OCI-M1 (cell line): ENCODE data around the gene NIPSNAP3A.
A peak's percentile ranks its signal among the peaks of the same experiment; 100 is the strongest.
"Not testable (repeated sequence)": the region's sequence is repeated elsewhere in the genome, so short reads cannot be mapped to it uniquely, and the experiment has no call there.

Experiments
- DNase-seq: peaks from one replicate; lab custom pipeline; 2025; lab: John Stamatoyannopoulos, UW

Gene NIPSNAP3A

DNA sequence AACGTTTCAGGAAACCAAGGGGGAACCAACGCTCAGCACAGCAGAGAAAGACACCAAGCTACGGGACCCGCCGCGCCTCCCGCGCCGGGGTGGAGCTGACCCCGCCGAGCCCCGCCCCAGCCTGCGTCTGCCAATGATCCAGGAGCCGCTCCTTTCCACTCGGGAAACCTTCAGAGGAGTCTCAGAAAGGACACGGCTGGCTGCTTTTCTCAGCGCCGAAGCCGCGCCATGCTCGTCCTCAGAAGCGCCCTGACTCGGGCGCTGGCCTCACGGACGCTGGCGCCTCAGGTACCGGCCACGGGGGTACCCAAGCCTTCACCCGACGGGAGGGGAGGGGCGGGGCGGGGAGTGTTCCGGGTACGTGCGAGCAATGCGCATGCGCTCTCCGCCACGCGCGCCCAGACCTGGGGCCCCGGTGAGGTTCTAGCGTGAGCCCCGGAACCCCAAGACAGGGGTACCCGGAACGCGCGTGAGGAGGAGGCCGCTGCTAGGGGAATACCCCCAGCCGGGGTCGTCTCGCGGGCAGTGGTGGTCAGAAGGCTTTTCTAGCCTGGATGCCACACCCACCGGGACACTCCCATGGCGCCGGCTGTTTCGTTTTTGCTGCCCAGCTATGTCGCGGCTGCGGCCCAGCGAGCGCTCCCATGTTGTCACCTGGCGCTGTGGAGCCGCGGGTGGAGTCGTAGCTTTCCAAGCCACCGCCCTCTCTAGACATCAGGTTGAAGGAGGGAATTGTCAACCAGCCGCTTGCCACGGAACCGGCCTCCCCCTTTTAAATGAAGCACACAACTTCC is at the start of gene NIPSNAP3A:
NIPSNAP3A (plus strand) TSS at position 119 of the 794 bp plus-strand sequence; CDS start at position 229, 110 bp downstream.
- DNase-seq, result peak; percentile 92

DNA sequence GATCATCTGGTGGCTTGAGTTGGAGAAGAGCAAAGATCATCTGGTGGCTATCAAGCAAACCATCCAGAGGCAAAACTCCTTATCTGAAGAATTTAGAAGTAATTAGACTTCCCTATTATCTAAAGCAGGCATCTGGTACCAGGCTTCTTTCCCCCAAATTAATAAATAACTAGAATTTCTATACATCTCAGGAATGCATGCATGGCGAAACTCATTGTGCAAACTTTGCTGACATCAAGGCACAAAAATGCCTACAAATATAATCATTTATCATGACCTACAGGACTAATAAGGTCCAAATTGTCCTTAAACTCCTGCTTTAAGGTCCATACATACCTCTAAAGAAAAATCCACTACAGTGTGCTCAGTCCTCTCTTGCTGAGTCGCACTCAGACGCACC is 47.2 kb upstream of the NIPSNAP3A start:
- no peak for DNase-seq

DNA sequence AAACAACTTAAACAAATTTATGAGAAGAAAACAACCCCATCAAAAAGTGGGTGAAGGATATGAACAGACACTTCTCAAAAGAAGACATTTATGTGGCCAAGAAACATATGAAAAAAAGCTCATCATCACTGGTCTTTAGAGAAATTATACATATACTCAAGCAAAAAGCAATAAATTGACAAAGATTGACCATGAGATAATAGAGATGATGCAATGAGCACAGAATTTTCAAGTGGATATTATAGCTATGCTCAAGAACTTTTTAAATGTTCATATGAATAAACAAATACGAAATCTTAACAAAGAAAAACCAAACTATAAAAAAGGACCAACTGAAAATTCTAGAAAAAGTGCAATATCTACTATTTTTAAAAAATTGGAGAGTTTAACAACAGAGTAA is 38.7 kb upstream of the NIPSNAP3A start:
- DNase-seq, result not testable (repeated sequence)

DNA sequence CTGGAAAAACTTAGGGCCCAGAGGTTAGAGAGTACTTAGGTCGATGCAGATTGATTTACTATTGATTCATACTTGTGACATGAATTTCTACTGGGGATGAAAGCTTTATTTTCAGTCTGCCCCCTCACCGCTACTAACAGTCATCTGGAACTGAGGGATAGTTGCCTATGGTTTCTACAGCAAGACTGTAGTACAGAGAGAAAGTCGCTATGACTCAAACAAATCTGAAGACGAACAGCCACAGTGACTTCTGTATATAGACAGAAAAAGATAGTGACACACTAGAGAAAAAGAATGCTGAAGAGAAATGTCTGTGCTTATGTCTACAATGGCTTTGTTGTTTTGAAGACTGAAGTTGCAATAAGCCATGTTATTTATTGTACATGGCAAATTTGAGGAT is 35.9 kb upstream of the NIPSNAP3A start:
- no peak for DNase-seq

DNA sequence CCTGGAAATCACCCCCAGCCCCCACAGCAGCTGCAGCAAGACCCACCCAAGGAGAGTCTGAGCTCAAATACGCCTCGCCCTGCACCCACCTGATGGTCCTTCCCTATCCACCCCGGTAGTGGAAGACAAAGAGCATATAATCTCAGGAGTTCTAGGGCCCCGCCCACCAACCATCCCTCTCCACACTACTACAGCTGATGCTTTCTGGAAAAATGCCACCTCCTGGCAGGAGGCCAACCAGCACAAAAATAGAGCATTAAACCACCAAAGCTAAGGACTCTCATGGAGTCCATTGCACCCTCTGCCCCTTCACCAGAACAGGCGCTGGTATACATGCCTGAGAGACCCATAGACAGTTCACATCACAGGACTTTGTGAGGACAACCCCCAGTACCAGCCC is 22.5 kb upstream of the NIPSNAP3A start:
- DNase-seq, result no peak

DNA sequence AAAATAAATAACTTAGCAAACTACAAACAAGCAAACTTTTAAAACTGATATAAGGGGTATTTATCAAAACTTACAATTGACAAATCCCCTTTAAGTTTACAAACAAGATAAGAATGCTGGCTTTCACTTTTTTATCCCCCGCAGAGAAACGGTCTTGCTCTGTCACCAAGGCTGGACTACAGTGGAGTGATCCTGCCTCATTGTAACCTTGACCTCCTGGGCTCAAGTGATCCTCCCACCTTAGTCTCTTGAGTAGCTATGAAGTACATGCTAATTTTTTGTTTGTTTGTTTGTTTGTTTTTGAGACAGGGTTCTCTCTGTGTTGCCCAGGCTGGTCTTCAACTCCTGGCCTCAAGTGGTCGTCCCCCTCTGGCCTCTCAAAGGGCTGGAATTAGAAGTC is 9.0 kb upstream of the NIPSNAP3A start:
- peak; percentile 15 for DNase-seq

DNA sequence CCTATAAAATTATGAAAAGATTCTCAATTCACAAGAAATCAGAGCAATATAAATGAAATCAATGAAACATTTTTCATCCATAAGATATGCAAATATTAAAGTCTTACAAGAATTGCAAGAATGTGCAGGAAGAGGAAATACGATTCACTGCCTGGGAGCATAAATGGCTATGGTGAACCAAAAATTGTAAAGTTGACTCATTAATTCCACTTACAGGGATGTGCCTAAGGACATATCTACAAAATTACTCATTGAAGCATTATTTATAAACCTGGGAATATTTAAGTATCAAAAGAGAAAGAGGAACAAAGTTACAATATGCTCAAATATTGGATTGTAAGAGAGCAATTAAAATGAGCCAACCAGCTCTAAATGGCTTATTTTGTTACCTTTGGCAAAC is 6.9 kb upstream of the NIPSNAP3A start:
- DNase-seq, result no peak

DNA sequence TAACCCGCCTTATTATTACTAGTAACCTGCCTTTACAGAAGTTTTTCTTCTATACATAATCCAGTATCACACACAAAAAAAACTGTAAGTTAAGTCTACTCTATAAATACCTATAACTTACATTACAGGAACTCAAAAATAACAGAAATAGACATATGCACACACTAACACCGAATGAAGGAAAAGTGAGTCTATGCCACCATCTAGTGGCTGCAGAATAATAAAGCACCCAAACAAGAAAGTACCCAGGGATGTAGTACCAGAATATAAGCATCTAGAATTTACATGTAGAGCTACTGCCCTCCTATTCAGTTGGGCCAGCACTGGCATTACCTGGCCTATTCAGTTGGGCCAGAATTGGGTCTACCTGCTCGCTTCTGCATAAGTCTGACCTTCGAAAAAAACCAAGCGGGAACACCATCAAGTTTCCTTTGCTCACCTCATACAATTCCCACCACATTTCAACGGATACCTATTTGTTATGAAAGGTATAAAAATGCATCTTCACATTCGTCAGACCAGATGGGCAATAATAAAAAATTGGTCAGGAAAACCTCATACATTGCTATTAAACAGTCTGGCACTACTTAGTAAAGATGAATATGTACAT is 4.0 kb upstream of the NIPSNAP3A start:
- DNase-seq, result peak; percentile 83

DNA sequence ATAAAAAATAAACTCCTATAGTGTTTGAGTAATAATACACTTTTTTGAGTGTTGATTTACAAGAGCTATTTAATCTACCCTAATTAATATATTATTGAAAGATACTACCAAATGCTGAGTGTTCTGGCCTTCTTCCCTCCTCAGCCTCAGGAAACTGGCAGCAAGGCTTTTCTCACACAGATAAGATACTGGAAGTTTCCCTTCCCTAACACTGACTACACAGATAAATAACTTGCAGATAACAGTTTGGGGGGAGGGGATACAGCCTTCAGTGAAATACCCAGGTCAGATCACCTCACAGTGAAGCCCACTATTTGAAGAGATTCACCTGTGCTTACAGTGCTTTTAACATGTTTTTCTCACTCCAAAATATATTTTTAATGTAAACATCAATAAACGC is 1.6 kb upstream of the NIPSNAP3A start:
- peak; percentile 58 for DNase-seq

DNA sequence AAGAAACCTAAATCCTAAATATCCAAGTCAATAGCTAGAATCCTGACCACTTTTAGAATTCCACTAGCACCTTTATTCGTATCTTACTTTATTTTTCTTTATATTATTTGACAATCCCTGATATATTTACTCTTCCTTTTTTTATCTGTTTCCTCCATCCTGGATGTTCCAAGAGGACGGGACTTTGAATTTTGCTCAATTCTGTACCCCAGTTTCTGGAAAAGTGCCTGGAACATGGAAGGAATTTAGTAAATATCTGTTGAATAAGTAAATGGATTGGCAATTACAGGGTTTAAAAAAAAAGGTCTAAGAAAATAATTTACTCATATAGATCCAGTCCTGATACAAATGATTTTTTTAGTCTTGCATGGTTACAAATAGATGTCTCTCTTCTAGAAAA is 1.2 kb upstream of the NIPSNAP3A start:
- DNase-seq, result no peak

DNA sequence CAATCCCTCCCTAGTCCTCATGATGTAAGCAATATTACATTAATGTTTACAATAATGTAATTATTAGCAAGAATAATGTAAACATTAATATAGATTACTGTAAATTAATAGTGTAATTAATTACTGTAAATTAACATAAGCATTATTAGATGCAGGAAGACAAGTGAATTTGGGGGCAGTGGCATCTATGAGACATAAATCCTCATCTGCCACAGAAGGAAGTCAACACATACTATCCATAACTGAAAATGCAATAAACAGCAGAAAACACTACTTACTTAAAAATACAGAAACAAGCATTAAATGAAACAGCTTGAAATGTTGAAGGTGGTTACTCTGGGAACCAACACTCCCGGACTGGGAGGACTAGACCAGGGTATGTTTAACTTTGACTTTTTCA is 685 bp upstream of the NIPSNAP3A start:
- peak; percentile 66 for DNase-seq

DNA sequence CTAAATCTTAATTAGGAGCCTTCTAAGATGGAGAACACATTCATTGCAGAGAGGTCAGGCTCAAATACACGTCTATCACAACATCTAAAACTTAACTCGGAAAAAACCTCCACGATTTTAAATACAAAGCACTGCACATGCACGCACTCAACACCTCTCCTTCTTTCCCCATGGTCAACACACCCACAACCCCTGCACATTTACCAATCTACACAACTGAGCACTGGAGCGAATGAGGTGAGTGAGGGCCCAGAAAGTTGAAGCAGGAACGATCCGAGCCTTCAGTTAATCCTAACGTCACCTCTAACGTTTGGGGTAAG is 278 bp upstream of the NIPSNAP3A start:
- DNase-seq, result no peak

DNA sequence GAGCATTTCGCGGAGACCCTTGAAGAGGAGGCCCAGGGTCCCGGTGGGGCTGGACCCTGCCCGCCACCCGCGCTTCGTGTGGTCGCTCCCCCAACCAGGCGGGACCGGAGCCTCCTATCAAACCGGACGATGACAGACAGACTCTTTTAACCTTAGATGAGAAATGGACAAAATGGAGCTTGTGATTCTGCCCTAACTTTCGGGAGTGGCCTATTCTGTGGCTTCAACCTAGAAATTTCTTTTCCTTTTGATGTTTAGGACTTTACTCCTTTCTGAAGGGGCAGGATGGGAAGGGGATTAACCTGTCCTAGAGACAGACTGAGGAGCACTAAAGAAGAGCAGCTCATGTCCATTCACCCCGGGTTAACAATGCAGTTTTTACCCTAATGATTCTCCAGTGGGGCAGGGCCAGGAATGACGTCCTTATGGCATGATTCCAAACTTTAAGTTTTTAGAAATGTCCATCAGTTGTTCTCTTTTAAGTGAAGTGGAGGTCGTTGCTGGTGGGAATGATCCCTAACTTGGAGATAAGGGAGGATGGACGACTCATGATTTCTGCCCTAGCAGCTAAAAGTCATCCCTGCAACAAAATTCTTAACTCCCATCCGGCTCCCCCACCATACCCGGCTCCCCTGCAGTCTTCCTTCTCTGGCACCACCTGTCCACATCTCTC is 1.0 kb downstream of the NIPSNAP3A start:
- peak; percentile 53 for DNase-seq

DNA sequence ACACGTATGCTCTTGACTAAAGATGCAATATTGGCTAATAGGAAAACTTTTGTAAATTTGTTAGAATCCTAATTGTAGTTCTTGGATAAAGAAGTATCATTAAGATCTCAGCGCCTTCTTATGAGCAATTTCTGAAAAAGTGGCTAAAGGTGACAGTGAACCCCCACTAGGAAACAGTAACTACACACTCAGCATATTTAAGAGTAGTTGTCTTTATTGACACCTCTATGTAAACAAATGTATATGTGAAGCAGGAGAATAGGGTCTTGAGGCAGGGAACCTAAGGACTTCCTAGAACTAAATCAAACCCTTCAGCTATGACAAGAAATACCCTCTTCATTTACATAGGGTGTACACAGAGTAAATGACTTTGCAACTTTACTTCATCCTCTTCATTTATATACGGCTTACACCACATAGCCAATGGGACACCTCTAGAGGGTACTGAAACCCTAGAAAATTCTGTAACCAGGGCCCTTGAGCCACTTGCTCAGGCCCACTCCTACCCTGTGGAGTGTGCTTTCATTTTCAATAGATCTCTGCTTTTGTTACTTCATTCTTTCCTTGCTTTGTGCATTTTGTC is 2.8 kb downstream of the NIPSNAP3A start:
- DNase-seq, result peak; percentile 86

DNA sequence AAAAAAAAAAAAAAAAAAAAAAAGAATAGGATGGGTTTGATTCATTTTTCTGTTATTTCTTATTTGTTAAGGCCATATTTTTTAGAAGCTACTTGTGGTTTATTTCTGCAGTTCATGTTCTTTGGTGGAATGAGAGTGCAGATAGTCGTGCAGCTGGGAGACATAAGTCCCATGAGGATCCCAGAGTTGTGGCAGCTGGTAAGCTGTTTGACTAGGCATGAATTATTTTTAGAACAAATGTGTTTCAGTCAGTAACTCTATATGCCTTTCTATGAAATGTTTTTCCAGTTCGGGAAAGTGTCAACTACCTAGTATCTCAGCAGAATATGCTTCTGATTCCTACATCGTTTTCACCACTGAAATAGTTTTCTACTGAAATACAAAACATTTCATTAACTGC is 11.5 kb downstream of the NIPSNAP3A start:
- no peak for DNase-seq

DNA sequence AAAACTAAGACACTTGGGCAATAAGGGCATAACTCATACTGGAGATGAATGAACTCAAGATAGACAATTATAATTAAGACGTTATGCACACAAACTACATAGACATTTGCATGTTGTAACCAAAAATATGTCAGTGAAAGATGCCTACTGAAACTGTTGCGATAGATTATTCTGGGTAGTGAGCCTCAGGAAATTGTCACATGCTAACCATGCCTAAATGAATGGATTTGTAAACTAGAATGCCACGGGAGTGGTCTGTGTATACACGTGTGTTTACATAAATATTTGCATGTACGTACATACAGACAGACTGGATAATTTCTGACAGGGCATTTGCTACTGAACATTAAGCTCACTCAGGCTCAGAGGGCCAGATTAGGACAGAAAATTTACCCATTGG is 17.7 kb downstream of the NIPSNAP3A start:
- peak; percentile 46 for DNase-seq

DNA sequence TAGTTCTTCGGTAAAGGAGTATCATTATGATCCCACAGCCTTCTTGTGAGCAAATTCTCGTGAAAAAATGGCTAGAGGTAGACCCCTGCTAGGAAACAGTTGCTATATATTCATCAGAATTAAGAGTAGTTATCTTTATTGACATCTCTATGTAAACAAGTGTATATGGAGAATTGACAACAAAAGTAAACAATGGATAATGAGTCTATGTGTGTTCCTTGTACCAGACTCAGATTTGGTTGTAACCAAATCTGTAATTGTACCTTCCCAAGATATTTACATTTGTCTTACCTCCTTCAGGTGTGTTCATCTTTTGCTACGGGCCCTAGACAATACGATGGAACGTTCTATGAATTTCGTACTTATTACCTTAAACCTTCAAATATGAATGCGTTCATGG is 18.5 kb downstream of the NIPSNAP3A start:
- DNase-seq, result no peak

DNA sequence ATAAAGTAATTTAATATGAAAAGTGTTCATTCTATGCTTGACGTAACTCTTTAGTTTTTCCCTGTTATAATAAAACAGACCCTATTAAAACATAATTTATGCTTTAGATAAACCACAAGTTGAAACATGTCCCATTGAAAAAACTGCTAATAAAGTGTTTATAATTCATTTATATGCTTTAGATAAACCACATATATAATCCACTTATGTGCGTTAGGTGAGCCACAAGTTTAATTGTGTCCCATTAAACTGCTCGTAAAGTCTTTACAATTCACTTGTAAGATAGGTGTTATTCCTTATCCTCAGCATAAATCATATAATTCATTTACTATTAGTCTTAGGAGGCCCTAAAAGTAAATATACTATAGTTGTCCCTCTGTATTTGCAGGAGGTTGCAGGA is 20.0 kb downstream of the NIPSNAP3A start:
- DNase-seq, result no peak

DNA sequence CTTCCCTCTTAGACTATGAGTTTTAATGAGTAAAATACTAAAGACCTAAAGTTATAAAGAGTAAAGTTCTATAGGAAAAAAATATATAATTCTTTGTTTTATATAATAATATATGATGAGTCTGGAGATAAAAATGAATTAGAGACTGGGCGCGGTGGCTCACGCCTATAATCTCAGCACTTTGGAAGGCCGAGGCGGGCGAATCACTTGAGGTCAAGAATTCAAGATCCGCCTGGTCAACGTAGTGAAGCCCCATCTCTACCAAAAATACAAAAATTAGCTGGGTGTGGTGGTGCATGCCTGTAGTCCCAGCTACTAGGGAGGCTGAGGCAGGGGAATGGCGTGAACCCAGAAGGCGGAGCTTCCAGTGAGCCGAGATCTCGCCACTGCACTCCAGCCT is 21.5 kb downstream of the NIPSNAP3A start:
- DNase-seq, result not testable (repeated sequence)

DNA sequence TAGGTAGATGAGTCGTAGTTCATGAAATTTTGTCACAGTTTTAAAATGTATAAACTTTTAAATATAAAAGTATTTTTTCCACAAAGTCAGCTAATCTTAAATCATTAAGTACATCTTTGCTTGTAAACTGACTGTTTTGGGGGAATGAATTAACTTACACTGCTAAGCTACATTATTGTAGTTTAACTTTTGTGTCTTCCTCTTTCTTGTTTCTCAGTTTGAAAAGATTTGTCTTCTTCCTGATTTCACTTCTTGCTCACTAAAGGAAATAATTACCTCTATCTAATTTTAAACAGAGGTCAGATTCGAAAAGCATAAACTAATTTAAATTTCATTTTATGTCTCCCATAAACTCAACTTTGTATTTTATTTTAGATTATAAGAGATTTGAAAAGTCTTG is 22.2 kb downstream of the NIPSNAP3A start:
- peak; percentile 29 for DNase-seq

DNA sequence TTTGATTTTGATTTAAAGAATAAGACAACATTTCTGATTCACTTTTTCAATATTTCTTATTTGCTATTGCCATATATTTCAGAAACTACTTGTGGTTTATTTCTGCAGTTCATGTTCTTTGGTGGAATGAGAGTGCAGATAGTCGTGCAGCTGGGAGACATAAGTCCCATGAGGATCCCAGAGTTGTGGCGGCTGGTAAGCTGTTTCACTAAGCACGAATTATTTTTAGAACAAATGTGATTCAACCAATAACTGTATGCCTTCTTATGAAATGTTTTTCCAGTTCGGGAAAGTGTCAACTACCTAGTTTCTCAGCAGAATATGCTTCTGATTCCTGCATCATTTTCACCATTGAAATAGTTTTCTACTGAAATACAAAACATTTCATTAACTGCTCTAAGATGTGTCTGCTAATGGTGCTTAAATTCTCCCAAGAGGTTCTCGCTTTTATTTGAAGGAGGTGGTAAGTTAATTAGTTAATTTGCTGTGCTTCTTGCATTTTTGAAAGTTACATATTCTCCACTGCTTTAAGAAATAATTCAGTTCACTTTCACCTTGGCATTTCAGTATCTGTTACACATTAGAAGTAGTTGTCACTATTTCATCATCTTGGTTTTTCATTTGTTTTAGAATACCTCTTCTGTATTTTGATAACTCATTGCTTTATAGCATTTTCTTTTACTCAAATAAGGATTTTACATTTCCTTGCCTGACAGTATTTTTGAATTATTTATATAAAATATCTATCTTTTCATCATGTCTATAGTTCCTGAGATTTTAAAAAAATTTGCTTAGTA is 25.4 kb downstream of the NIPSNAP3A start:
- peak; percentile 79 for DNase-seq

DNA sequence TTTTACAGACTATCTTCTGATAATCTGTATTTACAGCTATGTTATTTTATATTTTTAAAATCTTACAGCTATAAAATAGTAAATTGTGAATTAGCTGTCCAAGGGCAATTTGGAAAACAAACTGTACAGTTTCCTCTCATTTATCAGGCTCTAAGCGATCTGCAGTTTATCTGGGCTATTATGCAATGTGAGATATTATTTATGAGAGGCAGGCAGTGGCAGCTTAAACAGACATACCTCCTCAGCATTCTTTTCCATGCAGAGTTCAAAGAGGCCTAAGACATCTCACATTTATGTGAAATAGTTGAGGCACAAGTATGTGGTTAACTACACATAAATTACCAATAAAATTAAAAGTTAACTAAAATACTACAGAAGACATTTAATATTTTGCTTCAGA is 26.6 kb downstream of the NIPSNAP3A start:
- DNase-seq, result peak; percentile 70
